HG03135 (cell line): ENCODE data around the gene TBC1D5.

Experiments used
- ATAC-seq: cut with Tn5 transposase; IDR thresholded peaks from one replicate; pipeline ENCODE4 v1.9.1; 2021; ENCODE audit warnings: mild to moderate bottlenecking, moderate library complexity; ENCODE audit not compliant: unreplicated experiment

The TBC1D5 gene

GRCh38 chr3:17320266-17320665 is 422.2 kb downstream of the TBC1D5 start:
- ATAC-seq: no peak

GRCh38 chr3:17315897-17316296 is 426.5 kb downstream of the TBC1D5 start:
- ATAC-seq: no peak

GRCh38 chr3:17314171-17314570 is 428.3 kb downstream of the TBC1D5 start:
- no peak for ATAC-seq

- ATAC-seq: no peak
These were observed 428.7 kb downstream of the TBC1D5 start for GRCh38 chr3:17313746-17314145.

- no peak for ATAC-seq
These were observed 431.4 kb downstream of the TBC1D5 start for GRCh38 chr3:17310983-17311382.

- no peak for ATAC-seq
These were observed 434.5 kb downstream of the TBC1D5 start for GRCh38 chr3:17307887-17308286.

- ATAC-seq: no peak
These were observed 434.9 kb downstream of the TBC1D5 start for GRCh38 chr3:17307482-17307881.

- no peak for ATAC-seq
These were observed 437.5 kb downstream of the TBC1D5 start for GRCh38 chr3:17304969-17305368.

- no peak for ATAC-seq
These were observed 439.7 kb downstream of the TBC1D5 start for GRCh38 chr3:17302774-17303173.

GRCh38 chr3:17302170-17302569 is 440.3 kb downstream of the TBC1D5 start:
- ATAC-seq: no peak

- ATAC-seq: no peak
These were observed 441.2 kb downstream of the TBC1D5 start for GRCh38 chr3:17301271-17301670.

GRCh38 chr3:17300441-17300840 is 442.0 kb downstream of the TBC1D5 start:
- ATAC-seq: no peak

GRCh38 chr3:17298038-17298437 is 444.4 kb downstream of the TBC1D5 start:
- no peak for ATAC-seq

GRCh38 chr3:17292556-17292955 is 449.9 kb downstream of the TBC1D5 start:
- no peak for ATAC-seq

GRCh38 chr3:17290894-17291293 is 451.5 kb downstream of the TBC1D5 start:
- ATAC-seq: no peak

GRCh38 chr3:17288839-17289399 is 453.5 kb downstream of the TBC1D5 start:
- no peak for ATAC-seq

GRCh38 chr3:17287006-17287689 is 455.3 kb downstream of the TBC1D5 start:
- ATAC-seq: no peak

- no peak for ATAC-seq
These were observed 464.4 kb downstream of the TBC1D5 start for GRCh38 chr3:17278006-17278405.

- ATAC-seq: no peak
These were observed 475.6 kb downstream of the TBC1D5 start for GRCh38 chr3:17266846-17267245.

GRCh38 chr3:17261627-17262369 is 480.6 kb downstream of the TBC1D5 start:
- no peak for ATAC-seq

GRCh38 chr3:17260257-17260656 is 482.2 kb downstream of the TBC1D5 start:
- ATAC-seq: no peak

GRCh38 chr3:17259685-17260084 is 482.7 kb downstream of the TBC1D5 start:
- no peak for ATAC-seq
